Smooth muscle cell (in vitro differentiated cells): Measurements from ENCODE around the gene SEZ6L. TPM values are rescaled to one million over a fixed set of nuclear protein-coding genes. Genes with fewer than 3 reads are reported as not detected.

Experiments used
- DNase-seq: peaks from one replicate; lab custom pipeline; 2025; ENCODE audit not compliant: unreplicated experiment; lab: John Stamatoyannopoulos, UW
- H2AFZ ChIP-seq: fragments of 200-600 bp; sonication (generic); 2 replicates; pipeline ENCODE4 v1.6.0; 2016; ENCODE audit warnings: antibody characterized with exemption, low read depth, mild to moderate bottlenecking
- H3F3A ChIP-seq: fragments of 200-600 bp; sonication (generic); 2 replicates; pipeline ENCODE4 v1.6.0; 2017; ENCODE audit warnings: antibody characterized with exemption, low read depth
- H3K27ac ChIP-seq: fragments of 200-600 bp; sonication (generic); 2 replicates; pipeline ENCODE4 v1.5.1; 2016; ENCODE audit warnings: low read depth, mild to moderate bottlenecking
- H3K27me3 ChIP-seq: fragments of 200-600 bp; sonication (generic); 2 replicates; pipeline ENCODE4 v1.6.1; 2016; ENCODE audit warnings: low read depth, mild to moderate bottlenecking
- H3K36me3 ChIP-seq: fragments of 200-600 bp; sonication (generic); 2 replicates; pipeline ENCODE4 v1.5.1; 2016; ENCODE audit warnings: low read depth
- H3K4me1 ChIP-seq: fragments of 200-600 bp; sonication (generic); 2 replicates; pipeline ENCODE4 v1.5.1; 2016; ENCODE audit warnings: low read depth
- H3K4me2 ChIP-seq: fragments of 200-600 bp; sonication (generic); 2 replicates; pipeline ENCODE4 v1.6.0; 2016; ENCODE audit warnings: mild to moderate bottlenecking
- H3K4me3 ChIP-seq: fragments of 200-600 bp; sonication (generic); 2 replicates; pipeline ENCODE4 v1.5.1; 2016; ENCODE audit warnings: mild to moderate bottlenecking
- H3K79me2 ChIP-seq: fragments of 200-600 bp; sonication (generic); 2 replicates; pipeline ENCODE4 v1.6.0; 2016; ENCODE audit warnings: low read depth, mild to moderate bottlenecking
- H3K9ac ChIP-seq: fragments of 200-600 bp; sonication (generic); 2 replicates; pipeline ENCODE4 v1.6.0; 2016; ENCODE audit warnings: low read depth
- H3K9me3 ChIP-seq: fragments of 200-600 bp; sonication (generic); replicated peaks from 2 replicates; pipeline ENCODE4 v1.5.1; 2016; ENCODE audit warnings: low read depth
- H4K20me1 ChIP-seq: fragments of 200-600 bp; sonication (generic); 2 replicates; pipeline ENCODE4 v1.6.0; 2016; ENCODE audit warnings: low read depth
- WGBS: methylation state at CpG from one replicate; pipeline ENCODE4 v1.1.7; 2016; ENCODE audit warnings: low lambda C conversion rate; 5-methylcytosine and 5-hydroxymethylcytosine counted together
- polyA plus RNA-seq: library from polyadenylated mRNA; unstranded; fragments of >200 nt; fragmentation: Nextera tagmentation; extraction: Ambion mirVana; gene quantifications from 2 replicates; pipeline ENCODE4 v1.2.1, GENCODE V29; 2016
- total RNA-seq: library from RNA; depleted of rRNA; stranded (reverse); fragments of >200 nt; gene quantifications from 2 replicates; pipeline ENCODE4 v1.2.3, GENCODE V29; 2014
- TF ChIP-seq, protein P1 (sequence below): fragments of 200-600 bp; sonication (generic); IDR thresholded peaks from 2 replicates; pipeline ENCODE4 v1.5.1; 2017; ENCODE audit warnings: borderline replicate concordance, mild to moderate bottlenecking, antibody characterized with exemption; ENCODE audit not compliant: insufficient read depth, poor library complexity, severe bottlenecking

The SEZ6L gene
- total and polyA plus RNA-seq, 2 experiments from 2014 or later = 2.1 TPM

DNA sequence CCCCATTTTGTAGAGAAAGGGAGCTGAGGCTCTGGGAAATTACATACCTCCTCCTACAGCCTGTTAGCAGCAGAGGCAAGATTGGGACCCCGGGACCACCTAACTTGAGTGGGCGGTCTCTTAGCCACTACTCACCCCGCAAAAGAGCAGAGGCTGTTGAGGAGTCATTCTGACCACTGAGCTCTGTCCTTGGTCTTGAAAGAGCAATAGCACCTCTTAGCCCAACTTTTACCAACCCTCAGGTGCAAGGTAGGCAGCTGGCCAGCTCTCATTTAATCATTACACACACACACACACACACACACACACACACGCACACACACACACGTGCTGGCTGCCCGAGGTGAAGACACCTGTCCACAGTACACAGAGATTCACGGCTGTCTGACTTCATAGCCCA, 144.0 kb downstream of the SEZ6L start:
- H3K4me3 ChIP-seq = no peak overlapping the region
- peaks cover 25% of the 10 kb centered on the region for H3K27me3 ChIP-seq
- H3K27ac ChIP-seq = no peak overlapping the region
- no peaks in the 10 kb centered on the region for H3F3A ChIP-seq
- TF ChIP-seq, protein P1, sequence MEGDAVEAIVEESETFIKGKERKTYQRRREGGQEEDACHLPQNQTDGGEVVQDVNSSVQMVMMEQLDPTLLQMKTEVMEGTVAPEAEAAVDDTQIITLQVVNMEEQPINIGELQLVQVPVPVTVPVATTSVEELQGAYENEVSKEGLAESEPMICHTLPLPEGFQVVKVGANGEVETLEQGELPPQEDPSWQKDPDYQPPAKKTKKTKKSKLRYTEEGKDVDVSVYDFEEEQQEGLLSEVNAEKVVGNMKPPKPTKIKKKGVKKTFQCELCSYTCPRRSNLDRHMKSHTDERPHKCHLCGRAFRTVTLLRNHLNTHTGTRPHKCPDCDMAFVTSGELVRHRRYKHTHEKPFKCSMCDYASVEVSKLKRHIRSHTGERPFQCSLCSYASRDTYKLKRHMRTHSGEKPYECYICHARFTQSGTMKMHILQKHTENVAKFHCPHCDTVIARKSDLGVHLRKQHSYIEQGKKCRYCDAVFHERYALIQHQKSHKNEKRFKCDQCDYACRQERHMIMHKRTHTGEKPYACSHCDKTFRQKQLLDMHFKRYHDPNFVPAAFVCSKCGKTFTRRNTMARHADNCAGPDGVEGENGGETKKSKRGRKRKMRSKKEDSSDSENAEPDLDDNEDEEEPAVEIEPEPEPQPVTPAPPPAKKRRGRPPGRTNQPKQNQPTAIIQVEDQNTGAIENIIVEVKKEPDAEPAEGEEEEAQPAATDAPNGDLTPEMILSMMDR = no peak
- no peaks in the 10 kb centered on the region for H3K36me3 ChIP-seq
- no peak for DNase-seq
- H2AFZ ChIP-seq = no peak overlapping the region
- H4K20me1 ChIP-seq = no peaks in the 10 kb centered on the region
- H3K4me1 ChIP-seq = no peaks in the 10 kb centered on the region
- H3K9ac ChIP-seq = no peak overlapping the region
- H3K79me2 ChIP-seq = no peaks in the 10 kb centered on the region
- H3K4me2 ChIP-seq = no peak overlapping the region
- WGBS = 77% methylated on average over 7 of the region's 7 CpGs
- H3K9me3 ChIP-seq = no peaks in the 10 kb centered on the region

DNA sequence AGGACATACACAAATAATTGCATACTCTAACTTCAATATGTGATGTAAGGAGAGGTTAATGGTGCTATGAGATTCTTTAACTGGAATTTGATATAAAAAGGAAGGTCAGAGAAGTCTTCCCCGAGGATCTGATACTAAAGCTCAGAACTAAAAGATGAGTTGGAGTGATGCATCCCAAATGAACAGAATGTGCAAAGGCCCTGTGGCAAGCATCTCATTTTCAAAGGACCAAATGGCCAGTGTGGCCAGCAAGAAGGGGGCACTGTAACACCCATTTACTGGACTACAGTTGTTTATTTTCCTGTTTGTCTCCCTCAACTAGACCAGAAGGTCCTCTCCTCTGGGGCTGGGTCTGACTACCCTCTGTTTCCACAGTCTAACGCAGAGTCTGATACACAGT, 144.9 kb downstream of the SEZ6L start:
- H3K9ac ChIP-seq = no peak overlapping the region
- H3K9me3 ChIP-seq = no peaks in the 10 kb centered on the region
- H4K20me1 ChIP-seq = no peaks in the 10 kb centered on the region
- no peak overlapping the region for H3K4me2 ChIP-seq
- H2AFZ ChIP-seq = no peak overlapping the region
- H3K4me1 ChIP-seq = no peaks in the 10 kb centered on the region
- no peak overlapping the region for H3K4me3 ChIP-seq
- H3K27ac ChIP-seq = no peak overlapping the region
- DNase-seq = no peak
- WGBS = 89% methylated on average over 2 of the region's 2 CpGs
- H3K79me2 ChIP-seq = no peaks in the 10 kb centered on the region
- H3K36me3 ChIP-seq = no peaks in the 10 kb centered on the region
- peaks cover 25% of the 10 kb centered on the region for H3K27me3 ChIP-seq
- TF ChIP-seq, protein P1 = no peak
- no peaks in the 10 kb centered on the region for H3F3A ChIP-seq

DNA sequence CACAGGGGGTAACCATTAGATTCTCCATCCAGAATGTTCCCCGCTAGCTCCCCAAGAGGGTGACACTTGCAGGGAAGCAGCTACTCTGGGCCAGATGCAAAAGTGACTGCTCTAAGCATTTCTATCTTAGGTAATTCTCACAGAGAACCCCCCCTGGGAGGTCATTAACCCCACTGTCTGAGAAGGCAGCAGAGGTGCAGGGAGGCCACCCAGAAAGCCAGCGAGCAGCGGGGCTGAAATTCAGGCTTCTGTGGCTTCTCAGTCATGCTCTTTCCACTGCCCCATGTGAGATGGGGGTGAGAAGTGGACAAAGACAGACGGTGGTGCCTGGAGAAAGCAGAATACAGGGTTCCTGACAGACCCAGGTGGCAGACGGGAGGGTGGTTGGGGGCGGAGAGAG, 145.4 kb downstream of the SEZ6L start:
- Histone ChIP-seq H3F3A (no peaks in the 10 kb centered on the region), H3K27me3 (peaks cover 25% of the 10 kb centered on the region), H3K4me1 (no peaks in the 10 kb centered on the region), H3K4me2 (no peak overlapping the region), H3K9ac (no peak overlapping the region), H3K36me3 (no peaks in the 10 kb centered on the region), H3K27ac (no peak overlapping the region), H2AFZ (no peak overlapping the region), H3K4me3 (no peak overlapping the region), H3K79me2 (no peaks in the 10 kb centered on the region), H4K20me1 (no peaks in the 10 kb centered on the region), H3K9me3 (no peaks in the 10 kb centered on the region)
- no peak for DNase-seq
- WGBS = 73% methylated on average over 6 of the region's 6 CpGs
- TF ChIP-seq, protein P1 = no peak

DNA sequence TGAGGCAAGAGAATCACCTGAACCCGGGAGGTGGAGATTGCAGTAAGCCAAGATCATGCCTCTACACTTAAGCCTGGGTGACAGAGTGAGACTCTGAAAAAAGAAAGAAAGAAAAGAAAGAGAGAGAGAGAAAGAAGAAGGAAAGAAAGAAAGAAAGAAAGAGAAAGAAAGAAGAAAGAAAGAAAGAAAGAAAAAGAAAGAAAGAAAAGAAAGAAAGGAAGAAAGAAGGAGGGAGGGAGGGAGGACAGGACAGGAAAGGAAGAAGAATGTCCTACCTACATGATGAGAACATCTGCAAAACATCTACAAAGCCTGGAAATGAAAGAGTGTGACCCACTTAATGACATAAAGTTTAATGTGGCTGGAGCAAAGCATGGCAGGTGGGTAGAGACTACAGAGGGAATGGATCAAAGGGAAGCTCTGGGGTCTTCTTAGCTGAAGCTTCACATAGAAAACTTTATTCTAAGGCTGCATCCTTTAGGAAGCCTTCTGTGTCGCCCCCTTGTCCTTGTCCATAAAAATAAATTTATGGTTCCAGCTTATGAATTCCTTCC, 147.5 kb downstream of the SEZ6L start:
- no peaks in the 10 kb centered on the region for H3K79me2 ChIP-seq
- no peak overlapping the region for H2AFZ ChIP-seq
- H3K4me2 ChIP-seq = no peak overlapping the region
- TF ChIP-seq, protein P1 = no peak
- H3K9ac ChIP-seq = no peak overlapping the region
- H3K27ac ChIP-seq = no peak overlapping the region
- DNase-seq = no peak
- no peaks in the 10 kb centered on the region for H3K9me3 ChIP-seq
- no peaks in the 10 kb centered on the region for H3K36me3 ChIP-seq
- peaks cover 25% of the 10 kb centered on the region for H3K27me3 ChIP-seq
- no peaks in the 10 kb centered on the region for H3F3A ChIP-seq
- no peak overlapping the region for H3K4me3 ChIP-seq
- 87% methylated on average over 2 of the region's 2 CpGs for WGBS
- no peaks in the 10 kb centered on the region for H4K20me1 ChIP-seq
- H3K4me1 ChIP-seq = no peaks in the 10 kb centered on the region
